Stomach (tissue), 9 donors: Measurements from ENCODE around the gene SIX3. TPM values are rescaled to one million over a fixed set of nuclear protein-coding genes. Genes with fewer than 3 reads are reported as not detected.
A peak's percentile ranks its signal among the peaks of the same experiment; 100 is the strongest.

ENCODE experiments used
- DNase-seq, 2 donors: peaks; one replicate each; pipeline versions ENCODE4 v3.0.0 to v3.0.0-alpha.2; 2013 to 2019
- H3K27ac ChIP-seq, 5 donors: fragments of 200-600 bp in 4 of 5; sonication (generic) in 4 of 5; one replicate each; pipeline ENCODE4 v1.5.1; 2013 to 2019; ENCODE audit warnings: mild to moderate bottlenecking in 1 of 5, moderate library complexity in 1 of 5
- H3K27me3 ChIP-seq, 3 donors: fragments of 200-600 bp; sonication (generic); one replicate each; pipeline ENCODE4 v1.5.1; 2017 to 2019; ENCODE audit warnings: mixed run types in 1 of 3
- H3K36me3 ChIP-seq, 4 donors: fragments of 200-600 bp; sonication (generic); 1 replicate in 3 of 4; 2 replicates in 1 of 4; pipeline ENCODE4 v1.5.1; 2016 to 2019
- H3K4me1 ChIP-seq, 4 donors: fragments of 200-600 bp; sonication (generic); one replicate each; pipeline ENCODE4 v1.5.1; 2016 to 2019
- H3K4me3 ChIP-seq, 4 donors: fragments of 200-600 bp; sonication (generic) in 3 of 4; one replicate each; pipeline ENCODE4 v1.5.1; 2016 to 2019; ENCODE audit warnings: mild to moderate bottlenecking in 1 of 4
- H3K9me3 ChIP-seq, 4 donors: fragments of 200-600 bp; sonication (generic); one replicate each; pipeline ENCODE4 v1.5.1; 2016 to 2019
- CTCF ChIP-seq, 7 experiments: fragments of 450-650 bp in 4 of 7; fragments of 200-600 bp in 3 of 7; sonication (generic) in 3 of 7; IDR thresholded peaks; one replicate each; pipeline ENCODE4 v1.5.1; 2016 to 2019; ENCODE audit warnings: antibody characterized with exemption in 7 of 7, control low read depth in 2 of 7, mild to moderate bottlenecking in 1 of 7
- EP300 ChIP-seq: sonication (generic); formaldehyde crosslinking; IDR thresholded peaks from one replicate; pipeline ENCODE4 v1.6.1; 2017; ENCODE audit warnings: antibody characterized with exemption
- POLR2A ChIP-seq, 4 donors: fragments of 450-650 bp; IDR thresholded peaks; one replicate each; pipeline ENCODE4 v1.6.1; 2016; ENCODE audit warnings: antibody characterized with exemption in 4 of 4, control low read depth in 2 of 4, mild to moderate bottlenecking in 1 of 4, moderate library complexity in 1 of 4
- POLR2AphosphoS5 ChIP-seq, 3 donors: sonication (generic); formaldehyde crosslinking; IDR thresholded peaks; one replicate each; pipeline ENCODE4 v1.6.1; 2016; ENCODE audit warnings: antibody characterized with exemption in 3 of 3
- WGBS, 5 donors: extraction: QIAGEN DNeasy Blood & Tissue Kit in 3 of 5; methylation state at CpG; one replicate each; pipeline versions ENCODE4 v1.1.5 to v1.1.7; 2013 to 2018; 5-methylcytosine and 5-hydroxymethylcytosine counted together
- intact Hi-C: fragments of 100-400 bp; cut with DNase I; formaldehyde crosslinking; loops from one replicate; pipeline ENCODE4 v1.15.1; 2023; ENCODE audit warnings: low total_unique reads
- polyA plus RNA-seq, 3 donors: library from polyadenylated mRNA; stranded (reverse); fragments of 200-250 nt; gene quantifications; one replicate each; pipeline ENCODE4 v1.2.3, GENCODE V29; 2013
- total RNA-seq, 5 donors: library from RNA; depleted of rRNA; stranded (reverse); fragments of >200 nt; gene quantifications; one replicate each; pipeline versions ENCODE4 v1.1.0 to v1.2.3, GENCODE V29; 2014 to 2016
- donor health status: healthy with polysubstance abuse.
- donor health status: Bipolar disorder and iron deficiency.
- donor health status: healthy.

The SIX3 gene
- total and polyA plus RNA-seq, 8 donors = not detected

GRCh38 chr2:44962176-44962695 lies 20.7 kb downstream of the SIX3 start:
- WGBS, 5 donors = 56 to 91% (median 86%) methylated on average over 3 to 5 of the region's 5 CpGs
- DNase-seq = no peak
- Histone ChIP-seq H3K4me3 (no peak overlapping the region), H3K36me3 (no peaks in the 10 kb centered on the region), H3K27me3 (peaks cover 0 to 76% (median 16%) of the 10 kb centered on the region in 3 donors), H3K4me1 (peaks cover 0 to 10% (median 0%) of the 10 kb centered on the region in 4 donors), H3K27ac (no peak overlapping the region), H3K9me3 (no peaks in the 10 kb centered on the region)
- intact Hi-C loops = no loop called here
- TF ChIP-seq EP300 (no peak), POLR2A (IDR thresholded peaks at IDR 0.05) (no peak), POLR2AphosphoS5 (IDR thresholded peaks at IDR 0.05) (no peak), CTCF (IDR thresholded peaks at IDR 0.05) (no peak)

- TF ChIP-seq CTCF (IDR thresholded peaks at IDR 0.05) (peak in 1 of 7 experiments; percentile 11), EP300 (no peak)
- WGBS, 5 donors = 18 to 50% (median 19%) methylated on average over 6 to 16 of the region's 16 CpGs
- no peak overlapping the region for H3K4me3 ChIP-seq
- H3K27me3 ChIP-seq = peaks cover 0 to 57% (median 16%) of the 10 kb centered on the region in 3 donors
- intact Hi-C loops = no loop called here
- no peaks in the 10 kb centered on the region for H3K4me1 ChIP-seq
- peak in 1 of 2 donors; percentile 28 for DNase-seq
- no peaks in the 10 kb centered on the region for H3K36me3 ChIP-seq
- H3K27ac ChIP-seq = no peak overlapping the region
- H3K9me3 ChIP-seq = no peaks in the 10 kb centered on the region
These were observed 23.3 kb downstream of the SIX3 start for GRCh38 chr2:44964752-44965236.

GRCh38 chr2:44965684-44966083 lies 24.2 kb downstream of the SIX3 start:
- 92 to 100% (median 94%) methylated on average over 2 of the region's 2 CpGs for WGBS, 5 donors
- TF ChIP-seq POLR2AphosphoS5 (IDR thresholded peaks at IDR 0.05) (no peak), CTCF (IDR thresholded peaks at IDR 0.05) (no peak), EP300 (no peak), POLR2A (IDR thresholded peaks at IDR 0.05) (no peak)
- H3K36me3 ChIP-seq = no peaks in the 10 kb centered on the region
- H3K4me3 ChIP-seq = no peak overlapping the region
- peaks cover 0 to 55% (median 16%) of the 10 kb centered on the region in 3 donors for H3K27me3 ChIP-seq
- no peaks in the 10 kb centered on the region for H3K9me3 ChIP-seq
- no peak for DNase-seq
- H3K27ac ChIP-seq = no peak overlapping the region
- intact Hi-C loops = no loop called here
- H3K4me1 ChIP-seq = no peaks in the 10 kb centered on the region

DNA sequence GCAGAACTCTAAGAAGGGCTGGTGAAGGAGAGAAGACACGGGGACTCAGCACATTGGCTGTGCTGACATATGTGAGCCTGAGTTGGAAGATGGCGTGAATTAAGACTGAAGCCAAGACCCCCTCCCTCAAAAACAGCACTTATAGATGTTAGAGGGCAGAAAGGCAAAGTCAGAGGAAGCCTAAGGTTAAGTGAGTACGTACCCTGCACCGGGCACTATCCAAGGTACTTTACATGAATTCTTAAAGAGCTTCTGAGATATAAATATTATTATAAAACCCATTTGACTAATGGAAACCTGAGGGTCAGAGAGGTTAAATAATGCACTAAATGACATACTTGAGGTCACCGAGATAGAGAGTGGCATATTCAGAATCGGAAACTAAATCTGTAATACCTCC lies 25.6 kb downstream of the SIX3 start:
- Histone ChIP-seq H3K4me1 (no peaks in the 10 kb centered on the region), H3K9me3 (no peaks in the 10 kb centered on the region), H3K4me3 (no peak overlapping the region), H3K27me3 (peaks cover 0 to 53% (median 10%) of the 10 kb centered on the region in 3 donors), H3K27ac (no peak overlapping the region), H3K36me3 (no peaks in the 10 kb centered on the region)
- TF ChIP-seq EP300 (no peak), POLR2AphosphoS5 (IDR thresholded peaks at IDR 0.05) (no peak), CTCF (IDR thresholded peaks at IDR 0.05) (no peak), POLR2A (IDR thresholded peaks at IDR 0.05) (no peak)
- WGBS, 5 donors = 59 to 81% (median 71%) methylated on average over 6 of the region's 6 CpGs
- intact Hi-C loops = no loop called here
- DNase-seq = no peak
